Fibroblast of skin of left biceps (primary cell): Measurements from ENCODE around the gene ENDOV.
A peak's percentile ranks its signal among the peaks of the same experiment; 100 is the strongest.

Source experiments
- DNase-seq, 2 experiments: peaks; one replicate each; pipeline ENCODE4 v3.0.0-alpha.2; 2013; ENCODE audit warnings: low read depth in 2 of 2

ENDOV gene

GRCh38 chr17:80414803-80415625, at the start of gene ENDOV:
TSS of gene ENDOV (plus strand) at chr17:80415167. CDS start at chr17:80415195, 28 bp downstream.
- peak; percentile 86 for DNase-seq

- no peak for DNase-seq
These were observed 49.0 kb upstream of the ENDOV start for GRCh38 chr17:80365983-80366382.

- DNase-seq: no peak
These were observed 47.5 kb upstream of the ENDOV start for GRCh38 chr17:80367503-80367902.

- no peak for DNase-seq
These were observed 43.8 kb upstream of the ENDOV start for GRCh38 chr17:80371196-80371595.

- no peak for DNase-seq
These were observed 42.5 kb upstream of the ENDOV start for GRCh38 chr17:80372456-80372855.

- DNase-seq: no peak
These were observed 41.9 kb upstream of the ENDOV start for GRCh38 chr17:80372922-80373570.

- no peak for DNase-seq
These were observed 40.8 kb upstream of the ENDOV start for GRCh38 chr17:80374039-80374731.

- no peak for DNase-seq
These were observed 40.0 kb upstream of the ENDOV start for GRCh38 chr17:80374732-80375585.

GRCh38 chr17:80376531-80376930, 38.4 kb upstream of the ENDOV start:
- no peak for DNase-seq

GRCh38 chr17:80377798-80378197, 37.2 kb upstream of the ENDOV start:
- no peak for DNase-seq

- no peak for DNase-seq
These were observed 35.6 kb upstream of the ENDOV start for GRCh38 chr17:80379348-80379747.

GRCh38 chr17:80380068-80380467, 34.9 kb upstream of the ENDOV start:
- DNase-seq: no peak

- DNase-seq: no peak
These were observed 34.4 kb upstream of the ENDOV start for GRCh38 chr17:80380555-80381002.

GRCh38 chr17:80381416-80381923, 33.5 kb upstream of the ENDOV start:
- DNase-seq: no peak

GRCh38 chr17:80382446-80382845, 32.5 kb upstream of the ENDOV start:
- no peak for DNase-seq

- no peak for DNase-seq
These were observed 32.0 kb upstream of the ENDOV start for GRCh38 chr17:80382956-80383355.

GRCh38 chr17:80384078-80384960, 30.6 kb upstream of the ENDOV start:
- no peak for DNase-seq

GRCh38 chr17:80385046-80385445, 29.9 kb upstream of the ENDOV start:
- DNase-seq: no peak

- DNase-seq: no peak
These were observed 28.6 kb upstream of the ENDOV start for GRCh38 chr17:80386341-80386740.

- no peak for DNase-seq
These were observed 27.9 kb upstream of the ENDOV start for GRCh38 chr17:80387071-80387470.
